Spleen (tissue), 11 donors: ENCODE results near the gene RIMBP2. TPM values are rescaled to one million over a fixed set of nuclear protein-coding genes. Genes with fewer than 3 reads are reported as not detected.

Experiments
- DNase-seq: peaks from one replicate; pipeline ENCODE4 v3.0.0-alpha.2; 2020
- H3K27ac ChIP-seq, 8 donors: fragments of 200-600 bp; sonication (generic) in 7 of 8; 1 replicate in 4 of 8; 2 replicates in 4 of 8; pipeline versions ENCODE4 v1.5.0 to v1.8.0; 2016 to 2021; ENCODE audit warnings: inconsistent platforms in 4 of 8, mild to moderate bottlenecking in 4 of 8, moderate library complexity in 1 of 8
- H3K27me3 ChIP-seq, 7 donors: fragments of 200-600 bp; sonication (generic) in 6 of 7; replicated peaks in 1 of 7; 1 replicate in 4 of 7; 2 replicates in 3 of 7; pipeline versions ENCODE4 v1.5.0 to v1.8.0; 2016 to 2021; ENCODE audit warnings: inconsistent platforms in 3 of 7, mild to moderate bottlenecking in 1 of 7
- H3K36me3 ChIP-seq, 6 donors: fragments of 200-600 bp; sonication (generic) in 5 of 6; 1 replicate in 4 of 6; 2 replicates in 2 of 6; pipeline versions ENCODE4 v1.5.0 to v1.8.0; 2016 to 2021; ENCODE audit warnings: inconsistent platforms in 2 of 6
- H3K4me1 ChIP-seq, 6 donors: fragments of 200-600 bp; sonication (generic) in 5 of 6; 1 replicate in 3 of 6; 2 replicates in 3 of 6; pipeline versions ENCODE4 v1.5.0 to v1.8.0; 2016 to 2021; ENCODE audit warnings: inconsistent platforms in 3 of 6
- H3K4me3 ChIP-seq, 8 donors: fragments of 200-600 bp; sonication (generic) in 7 of 8; 1 replicate in 4 of 8; 2 replicates in 4 of 8; pipeline versions ENCODE4 v1.5.0 to v1.8.0; 2016 to 2021; ENCODE audit warnings: inconsistent platforms in 4 of 8, mild to moderate bottlenecking in 4 of 8, moderate library complexity in 2 of 8
- H3K9me3 ChIP-seq, 8 donors: fragments of 200-600 bp; sonication (generic) in 7 of 8; 1 replicate in 4 of 8; 2 replicates in 4 of 8; pipeline versions ENCODE4 v1.5.0 to v1.8.0; 2016 to 2021; ENCODE audit warnings: inconsistent platforms in 4 of 8
- CTCF ChIP-seq, 11 experiments: fragments of 200-600 bp in 7 of 11; fragments of 450-650 bp in 4 of 11; sonication (generic) in 4 of 11; IDR thresholded peaks in 8 of 11; conservative IDR thresholded peaks in 3 of 11; 1 replicate in 7 of 11; 2 replicates in 4 of 11; pipeline versions ENCODE4 v1.4.0 to v1.8.0; 2016 to 2021; ENCODE audit warnings: antibody characterized with exemption in 11 of 11, inconsistent platforms in 4 of 11, mild to moderate bottlenecking in 1 of 11
- POLR2A ChIP-seq, 3 donors: fragments of 450-650 bp; IDR thresholded peaks; one replicate each; pipeline ENCODE4 v1.5.1; 2017; ENCODE audit warnings: antibody characterized with exemption in 3 of 3, mild to moderate bottlenecking in 1 of 3
- POLR2AphosphoS5 ChIP-seq, 3 donors: sonication (generic); formaldehyde crosslinking; IDR thresholded peaks; one replicate each; pipeline ENCODE4 v1.5.1; 2017; ENCODE audit warnings: antibody characterized with exemption in 3 of 3
- WGBS, 5 donors: extraction: QIAGEN DNeasy Blood & Tissue Kit in 3 of 5; methylation state at CpG; one replicate each; pipeline versions ENCODE4 v1.1.5 to v1.1.7; 2013 to 2018; 5-methylcytosine and 5-hydroxymethylcytosine counted together
- intact Hi-C: fragments of 100-400 bp; cut with DNase I; formaldehyde crosslinking; loops from one replicate; pipeline ENCODE4 v1.15.0; 2023; ENCODE audit warnings: low total_unique reads
- polyA plus RNA-seq, 3 donors: library from polyadenylated mRNA; stranded (reverse); fragments of 200-250 nt; gene quantifications; one replicate each; pipeline ENCODE4 v1.2.1, GENCODE V29; 2013
- total RNA-seq, 7 donors: library from RNA; depleted of rRNA in 3 of 7; stranded (reverse); fragments of >200 nt in 3 of 7; fragmentation: NEBNext Ultra II Directional in 4 of 7; extraction: Animal tissue kit (Norgen Biotek cat#: 25700) in 4 of 7; gene quantifications; one replicate each; pipeline versions ENCODE4 v1.1.0 to v1.2.1, GENCODE V29; 2016 to 2021
- donor health status: healthy with polysubstance abuse.
- donor health status: DM: no; HTN: no; CAD: no; lungs with moderate emphysema.
- donor health status: DM: no; HTN: no; CAD: no.
- donor health status: Bipolar disorder and iron deficiency.
- donor health status: healthy.
- donor health status: DM: no; HTN: no; CAD: no.
- donor health status: DM: yes; HTN: yes; CAD: no.

The RIMBP2 gene
- total and polyA plus RNA-seq, 10 donors: 0.05 to 5.2 (median 0.95) TPM

GRCh38 chr12:130490674-130491073, 225.4 kb downstream of the RIMBP2 start:
- Histone ChIP-seq H3K27me3 (no peaks in the 10 kb centered on the region), H3K4me3 (no peak overlapping the region), H3K4me1 (no peaks in the 10 kb centered on the region), H3K36me3 (no peaks in the 10 kb centered on the region), H3K27ac (no peak overlapping the region), H3K9me3 (no peaks in the 10 kb centered on the region)
- intact Hi-C loops: no loop called here
- 70 to 86% (median 73%) methylated on average over 9 to 10 of the region's 10 CpGs for WGBS, 5 donors
- TF ChIP-seq POLR2AphosphoS5 (IDR thresholded peaks at IDR 0.05) (no peak), POLR2A (IDR thresholded peaks at IDR 0.05) (no peak), CTCF (IDR thresholded peaks at IDR 0.05 in 8 of 11, conservative IDR thresholded peaks at IDR 0.05 in 3 of 11) (no peak)
- DNase-seq: no peak

GRCh38 chr12:130489293-130489692, 226.8 kb downstream of the RIMBP2 start:
- no peaks in the 10 kb centered on the region for H3K9me3 ChIP-seq
- WGBS, 5 donors: 82 to 89% (median 86%) methylated on average over 7 of the region's 7 CpGs

GRCh38 chr12:130488358-130488710, 227.8 kb downstream of the RIMBP2 start:
- Histone ChIP-seq H3K27me3 (no peaks in the 10 kb centered on the region), H3K4me3 (no peak overlapping the region), H3K9me3 (no peaks in the 10 kb centered on the region), H3K36me3 (no peaks in the 10 kb centered on the region), H3K27ac (no peak overlapping the region), H3K4me1 (no peaks in the 10 kb centered on the region)
- intact Hi-C loops: no loop called here
- no peak for DNase-seq
- WGBS, 5 donors: 67 to 84% (median 76%) methylated on average over 5 of the region's 5 CpGs
- no peak for TF ChIP-seq POLR2AphosphoS5 (IDR thresholded peaks at IDR 0.05)

More at GRCh38 chr12:130489293-130489692, 226.8 kb downstream of the RIMBP2 start:
- H3K4me3 ChIP-seq: no peak overlapping the region
- no peak for DNase-seq
- intact Hi-C loops: no loop called here
- H3K36me3 ChIP-seq: no peaks in the 10 kb centered on the region
- no peaks in the 10 kb centered on the region for H3K4me1 ChIP-seq
- TF ChIP-seq POLR2AphosphoS5 (IDR thresholded peaks at IDR 0.05) (no peak), POLR2A (IDR thresholded peaks at IDR 0.05) (no peak), CTCF (IDR thresholded peaks at IDR 0.05 in 8 of 11, conservative IDR thresholded peaks at IDR 0.05 in 3 of 11) (no peak)
- H3K27me3 ChIP-seq: no peaks in the 10 kb centered on the region
- no peak overlapping the region for H3K27ac ChIP-seq

- H3K27ac ChIP-seq: no peak overlapping the region
- no peaks in the 10 kb centered on the region for H3K36me3 ChIP-seq
- WGBS, 5 donors: 83 to 88% (median 85%) methylated on average over 11 of the region's 11 CpGs
- H3K9me3 ChIP-seq: no peaks in the 10 kb centered on the region
- no peaks in the 10 kb centered on the region for H3K27me3 ChIP-seq
- DNase-seq: no peak
- no peak overlapping the region for H3K4me3 ChIP-seq
- intact Hi-C loops: no loop called here
- H3K4me1 ChIP-seq: no peaks in the 10 kb centered on the region
- no peak for TF ChIP-seq CTCF (IDR thresholded peaks at IDR 0.05 in 8 of 11, conservative IDR thresholded peaks at IDR 0.05 in 3 of 11)
- TF ChIP-seq POLR2A (IDR thresholded peaks at IDR 0.05): no peak
- TF ChIP-seq POLR2AphosphoS5 (IDR thresholded peaks at IDR 0.05): no peak
These were observed 228.3 kb downstream of the RIMBP2 start for GRCh38 chr12:130487636-130488357.
